GM04503 (cell line): ENCODE data around the gene SLC25A48.
"Not testable (repeated sequence)": the region's sequence is repeated elsewhere in the genome, so short reads cannot be mapped to it uniquely, and the experiment has no call there.

Experiments
- DNase-seq: peaks from one replicate; pipeline ENCODE4 v3.0.0-alpha.2; 2012; ENCODE audit warnings: low read depth

The SLC25A48 gene

GRCh38 chr5:135829681-135830383, 4.6 kb upstream of the SLC25A48 start:
- no peak for DNase-seq

- no peak for DNase-seq
Observed at GRCh38 chr5:135830384-135830700, 4.1 kb upstream of the SLC25A48 start.

GRCh38 chr5:135830876-135831275, 3.6 kb upstream of the SLC25A48 start:
- no peak for DNase-seq

- no peak for DNase-seq
Observed at GRCh38 chr5:135831439-135831838, 3.0 kb upstream of the SLC25A48 start.

GRCh38 chr5:135831851-135832555, 2.5 kb upstream of the SLC25A48 start:
- DNase-seq: no peak

GRCh38 chr5:135832941-135833920, 1.2 kb upstream of the SLC25A48 start:
- no peak for DNase-seq

- no peak for DNase-seq
Observed at GRCh38 chr5:135833961-135834638, 363 bp upstream of the SLC25A48 start.

- DNase-seq: no peak
Observed at GRCh38 chr5:135835766-135836165, 1.3 kb downstream of the SLC25A48 start.

GRCh38 chr5:135838395-135838794, 3.9 kb downstream of the SLC25A48 start:
- not testable (repeated sequence) for DNase-seq

GRCh38 chr5:135839566-135839965, 5.1 kb downstream of the SLC25A48 start:
- DNase-seq: no peak

- no peak for DNase-seq
Observed at GRCh38 chr5:135840959-135841358, 6.5 kb downstream of the SLC25A48 start.

GRCh38 chr5:135842737-135843136, 8.3 kb downstream of the SLC25A48 start:
- no peak for DNase-seq

GRCh38 chr5:135843571-135844337, 9.3 kb downstream of the SLC25A48 start:
- no peak for DNase-seq

GRCh38 chr5:135846311-135846710, 11.8 kb downstream of the SLC25A48 start:
- no peak for DNase-seq

GRCh38 chr5:135847976-135848375, 13.5 kb downstream of the SLC25A48 start:
- DNase-seq: no peak

- DNase-seq: no peak
Observed at GRCh38 chr5:135850231-135850630, 15.8 kb downstream of the SLC25A48 start.

GRCh38 chr5:135850671-135851070, 16.2 kb downstream of the SLC25A48 start:
- no peak for DNase-seq

- no peak for DNase-seq
Observed at GRCh38 chr5:135851186-135851914, 16.9 kb downstream of the SLC25A48 start.

GRCh38 chr5:135851915-135852845, 17.7 kb downstream of the SLC25A48 start:
- no peak for DNase-seq
